ENCODE measurements around the gene FRMPD1.

GRCh38 chr9:37660691-37661090, 9.9 kb downstream of the FRMPD1 start:
- TF ChIP-seq REST (tag by site-specific recombination; IDR thresholded peaks at IDR 0.05) (no peak), ZNF692 (tag by site-specific recombination; IDR thresholded peaks at IDR 0.05) (no peak)

All from HEK293 (cell line).